ENCODE data around the gene NME8.

The NME8 gene

GRCh38 chr7:37901236-37901827 lies 52.9 kb downstream of the NME8 start:
- DNase-seq: no peak

DNA sequence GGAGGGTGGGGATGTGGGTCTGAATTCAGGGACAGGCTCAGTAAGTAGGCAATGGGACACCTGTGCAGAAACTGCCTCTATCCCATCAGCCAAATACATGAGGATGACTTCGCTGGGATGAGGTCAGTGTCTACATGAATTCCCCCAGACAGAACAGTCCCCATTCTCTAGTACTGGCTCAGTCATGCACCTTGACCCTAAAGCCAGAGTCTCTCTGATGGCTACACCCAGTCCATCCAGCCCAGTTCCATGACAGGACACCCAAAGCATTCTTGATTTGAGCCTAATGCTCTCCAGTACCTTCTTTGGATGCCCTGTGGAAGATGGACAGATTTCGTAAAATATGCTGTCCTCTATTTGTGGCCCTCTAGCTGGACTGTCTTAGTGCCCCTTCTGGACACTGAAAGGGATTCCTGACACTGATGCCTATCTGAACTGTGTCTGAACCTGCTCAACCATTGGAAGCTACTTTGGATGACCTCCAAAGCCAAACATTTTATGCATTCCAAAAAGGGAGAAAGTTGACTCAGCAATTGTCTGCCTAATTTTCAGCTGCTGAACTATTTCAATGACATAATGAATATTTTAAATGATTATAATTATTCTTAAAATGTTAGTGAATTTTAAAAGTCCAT lies 53.6 kb downstream of the NME8 start:
- DNase-seq: no peak

GRCh38 chr7:37908221-37908788 lies 59.9 kb downstream of the NME8 start:
- no peak for DNase-seq

DNA sequence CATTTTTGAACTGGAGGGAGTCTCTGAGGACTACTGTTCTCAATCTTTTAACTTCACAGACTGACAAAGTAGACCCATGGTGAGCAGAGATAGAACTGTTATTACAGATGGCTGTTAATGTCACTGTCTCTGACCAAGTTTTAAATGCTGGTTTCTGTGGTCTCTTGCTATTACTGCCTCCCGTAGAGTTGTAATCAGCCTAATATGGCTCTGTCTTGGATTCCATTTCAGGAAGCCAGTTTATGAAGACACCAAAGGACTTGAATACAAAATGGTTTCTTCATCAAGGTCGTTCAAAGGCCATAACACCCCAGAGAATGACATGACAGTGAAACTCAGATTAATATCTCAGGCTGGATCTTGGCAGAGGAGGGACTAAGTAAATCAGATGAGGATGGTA lies 64.4 kb downstream of the NME8 start:
- no peak for DNase-seq

- no peak for DNase-seq
Observed at GRCh38 chr7:37915438-37915837, 67.0 kb downstream of the NME8 start.

DNA sequence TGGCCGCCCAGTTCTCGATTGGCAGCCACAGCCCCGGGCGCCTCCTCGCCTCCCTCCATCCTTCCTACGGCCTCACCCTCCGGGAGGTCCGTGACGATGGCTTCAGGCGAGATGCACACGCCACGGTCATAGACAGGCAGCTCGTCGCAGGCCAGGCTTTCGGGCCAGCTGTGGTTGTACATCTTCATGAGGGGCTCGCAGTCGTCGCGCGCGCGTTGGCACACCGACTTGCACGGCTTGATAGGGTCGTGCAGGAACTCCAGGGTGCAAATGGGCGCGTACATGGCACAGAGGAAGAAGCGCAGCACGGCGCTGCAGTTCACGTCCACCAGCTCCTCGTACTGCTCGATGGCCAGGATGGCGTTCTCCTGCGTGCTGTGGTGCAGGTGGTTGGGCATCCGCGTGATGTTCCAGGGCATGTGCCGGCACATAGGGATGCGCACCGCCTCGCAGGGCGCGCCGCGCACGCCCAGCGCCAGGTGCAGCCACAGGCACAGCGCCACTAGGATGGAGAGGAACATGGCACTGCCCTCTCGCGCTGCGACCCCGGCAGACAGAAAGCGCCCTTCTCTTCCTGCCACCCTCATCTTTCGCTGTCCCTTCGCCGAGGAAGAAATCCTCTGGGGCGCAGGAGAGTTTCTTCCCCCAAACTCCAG lies 67.7 kb downstream of the NME8 start:
- DNase-seq: no peak

DNA sequence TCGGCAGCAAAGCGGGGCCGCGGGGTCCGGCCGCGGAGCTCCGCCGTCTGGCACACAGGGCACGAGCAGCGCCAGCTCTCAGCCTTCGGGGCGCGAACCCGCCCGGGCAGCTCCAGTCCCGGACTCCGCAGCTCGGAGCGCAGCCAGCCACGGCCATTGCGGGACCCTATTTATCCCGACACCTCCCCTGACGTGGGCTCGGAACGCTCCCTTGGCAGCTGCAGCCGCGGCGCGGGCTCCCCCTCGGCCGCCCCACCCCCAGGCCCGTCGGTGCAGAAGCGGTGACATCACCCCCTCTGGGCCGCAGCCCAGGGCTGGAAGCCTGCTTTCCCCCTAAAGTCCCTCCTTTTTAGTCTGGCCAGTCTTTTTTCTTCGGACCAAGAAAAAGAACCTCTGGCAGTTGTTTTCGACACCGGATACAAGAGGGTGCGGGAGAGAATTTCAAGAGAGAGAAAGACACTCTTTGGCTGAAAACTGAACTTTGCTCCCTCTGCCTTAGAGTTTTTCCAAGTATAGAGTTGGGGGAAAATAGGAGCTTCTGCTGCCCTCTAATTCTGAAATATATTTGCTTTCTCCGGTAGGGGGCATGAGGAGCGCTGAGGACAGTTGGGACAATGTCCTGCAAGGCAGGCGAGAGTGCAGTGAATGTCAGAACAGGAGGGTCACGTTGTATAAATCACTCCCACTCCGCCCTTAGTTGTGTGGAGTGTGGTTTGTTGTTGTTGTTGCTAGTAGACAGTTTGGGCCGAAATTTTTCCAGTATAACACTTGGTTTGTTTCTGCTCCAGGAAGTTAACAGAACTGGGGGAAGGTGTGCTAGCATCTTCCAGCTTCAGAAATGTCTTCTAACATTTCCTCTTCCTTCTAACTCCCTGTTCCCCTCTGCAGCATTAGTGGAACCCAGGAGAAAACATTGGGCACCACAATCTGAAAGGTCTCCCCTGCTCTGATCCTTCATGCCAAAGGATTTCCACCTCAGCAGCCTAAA lies 68.6 kb downstream of the NME8 start, which contains the start of gene SFRP4:
SFRP4 (minus strand) TSS at position 145 of the 988 bp plus-strand sequence. CDS start 280 bp downstream, outside the sequence.
- DNase-seq: no peak

DNA sequence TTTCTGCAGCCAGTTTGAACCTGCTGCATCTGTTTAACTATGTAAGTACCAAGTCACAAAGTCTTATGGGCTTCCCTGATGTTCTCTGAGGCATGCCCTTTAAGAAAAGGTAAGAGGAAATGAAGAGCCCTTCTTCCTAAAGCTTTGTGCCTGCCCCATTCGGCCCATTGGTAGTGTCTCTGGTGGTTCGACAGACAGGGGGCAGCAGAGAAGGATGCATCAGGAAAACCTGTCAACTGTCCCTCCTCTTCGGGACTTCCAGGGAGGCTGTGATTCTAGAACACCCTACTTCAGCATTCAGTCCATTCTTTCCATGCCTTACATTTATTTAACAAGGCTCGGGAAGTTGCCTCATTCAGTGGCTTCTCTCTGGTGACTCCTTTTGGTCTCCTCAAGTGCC lies 70.1 kb downstream of the NME8 start:
- DNase-seq: no peak

- no peak for DNase-seq
Observed at GRCh38 chr7:37920305-37920848, 72.0 kb downstream of the NME8 start, which contains the start of gene EPDR1. Gene EPDR1, plus strand, starts transcription at chr7:37920640. Its CDS starts 300 bp downstream, at chr7:37920940.

- no peak for DNase-seq
Observed at GRCh38 chr7:37920849-37921805, 72.7 kb downstream of the NME8 start.

GRCh38 chr7:37921876-37922275 lies 73.5 kb downstream of the NME8 start:
- no peak for DNase-seq

- DNase-seq: no peak
Observed at GRCh38 chr7:37923996-37924395, 75.6 kb downstream of the NME8 start.

DNA sequence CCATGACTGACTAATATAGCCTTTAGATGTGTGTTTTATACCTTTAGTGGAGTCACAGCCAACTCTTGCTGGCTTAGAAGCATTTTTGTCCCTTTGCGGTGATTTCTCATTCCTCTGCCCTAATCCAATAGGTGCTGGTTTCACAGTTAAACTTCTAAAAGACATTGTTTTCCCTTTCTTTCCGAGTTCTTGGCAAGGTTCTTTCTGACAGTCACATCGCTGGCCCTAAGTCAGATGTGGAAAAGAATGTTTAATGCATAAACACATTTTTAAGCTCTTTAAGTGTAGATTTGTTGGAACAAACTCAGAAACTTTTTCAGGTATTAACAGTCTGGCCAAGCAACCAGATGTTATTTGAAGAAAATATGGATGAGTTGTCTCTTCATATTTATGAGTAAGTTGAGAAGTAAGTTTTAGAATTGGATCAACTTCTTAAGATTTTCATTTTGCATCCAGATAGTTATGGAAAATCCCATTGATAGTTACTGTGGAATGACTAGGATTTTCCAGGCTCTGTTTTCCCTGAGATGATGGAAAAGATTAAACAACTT lies 76.2 kb downstream of the NME8 start:
- DNase-seq: no peak

DNA sequence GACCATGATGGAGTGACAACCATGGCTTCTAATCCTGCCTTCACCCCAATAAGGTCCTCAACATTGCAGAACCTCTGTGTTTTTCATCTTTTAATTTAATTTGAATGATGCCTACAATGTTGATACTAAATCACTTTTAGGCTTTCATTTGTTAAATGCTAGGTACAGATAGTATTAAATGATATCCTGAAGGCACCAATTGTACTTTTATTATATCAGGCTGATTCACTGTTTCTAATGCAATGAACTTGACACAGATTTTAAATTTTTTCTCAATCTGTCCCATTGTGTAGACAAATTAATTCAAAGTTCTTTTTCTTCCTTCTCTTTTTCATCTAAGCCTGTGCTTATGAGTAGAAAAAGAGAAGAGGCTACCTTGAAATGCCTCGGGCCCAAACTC lies 77.2 kb downstream of the NME8 start:
- no peak for DNase-seq

- DNase-seq: no peak
Observed at GRCh38 chr7:37927773-37928444, 79.5 kb downstream of the NME8 start.

GRCh38 chr7:37928878-37929277 lies 80.5 kb downstream of the NME8 start:
- DNase-seq: no peak

DNA sequence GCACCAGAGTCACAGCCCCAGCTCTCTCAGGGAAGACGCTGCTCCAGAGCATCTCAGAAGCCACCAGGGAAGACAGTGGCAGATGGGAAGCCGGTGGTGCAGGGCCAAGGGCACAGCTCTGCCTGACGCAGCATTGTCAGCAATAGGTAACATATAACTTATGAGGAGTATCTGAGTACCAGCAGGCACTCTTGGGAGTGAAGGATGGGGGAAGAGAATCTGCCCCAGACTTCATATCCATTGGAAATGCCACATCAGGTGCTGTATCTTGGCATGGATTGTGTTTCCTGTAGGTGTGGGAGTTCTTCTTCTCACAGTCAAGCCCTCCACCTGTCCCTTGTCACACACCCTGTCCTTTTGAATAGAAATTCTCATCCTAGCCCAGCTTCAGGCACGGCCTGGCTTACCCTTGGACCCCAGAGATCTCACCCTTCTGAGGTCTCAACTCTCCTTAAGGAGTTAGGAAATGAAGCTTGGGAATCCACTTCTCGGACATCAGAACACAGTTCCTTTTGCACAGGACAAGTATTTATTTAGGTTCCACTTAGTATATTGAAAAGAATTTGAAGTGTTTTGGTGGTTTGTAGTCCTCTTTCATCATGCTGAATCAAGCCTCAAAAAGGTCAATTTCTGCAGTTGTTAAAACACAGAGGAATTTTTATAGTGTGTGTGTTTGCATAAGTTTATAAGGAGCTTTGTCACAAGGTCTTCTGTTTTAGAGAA lies 82.0 kb downstream of the NME8 start:
- DNase-seq: no peak

DNA sequence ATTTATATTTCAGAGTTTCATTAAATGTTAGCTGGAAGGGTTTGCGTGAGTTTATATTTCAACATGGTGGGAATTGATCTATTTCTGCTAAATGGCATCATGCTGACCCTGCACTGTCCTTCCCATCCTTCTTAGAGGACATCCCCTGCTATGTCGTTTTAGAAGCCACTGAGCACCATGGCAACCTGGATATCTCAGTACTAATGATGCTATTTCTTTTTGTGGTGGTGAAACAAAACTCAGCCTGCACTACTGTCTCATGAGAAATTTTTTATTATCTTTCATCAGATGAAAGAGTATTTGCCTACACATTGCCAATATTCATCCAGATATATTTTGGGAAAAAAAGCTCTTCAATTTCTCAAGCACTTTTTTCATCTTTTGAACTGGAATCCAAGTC lies 84.1 kb downstream of the NME8 start:
- DNase-seq: no peak

DNA sequence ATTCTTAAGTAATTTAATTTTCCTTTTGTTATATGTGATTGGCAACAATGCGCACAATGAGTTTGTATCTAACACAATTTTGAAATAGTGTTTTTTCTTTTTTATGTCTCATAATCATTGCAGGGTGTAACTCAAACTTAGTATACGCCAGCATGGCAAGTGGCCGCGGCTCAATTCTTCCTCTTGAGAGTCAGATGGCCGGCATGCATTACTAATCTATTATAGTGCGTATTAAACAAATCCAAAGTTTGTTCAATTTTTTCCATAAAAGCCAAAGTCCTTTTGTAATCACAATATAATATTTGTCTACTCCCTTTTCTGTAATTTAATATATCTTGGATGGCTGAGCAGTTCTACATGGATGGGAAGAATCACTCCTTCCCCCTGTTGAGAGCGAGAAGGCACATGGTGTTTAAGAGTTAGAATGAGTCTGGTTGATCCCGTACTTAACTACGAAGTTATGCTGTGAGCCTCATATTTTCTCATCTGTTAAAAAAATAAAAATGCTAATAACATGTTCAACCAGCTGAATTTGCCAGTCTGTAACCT lies 84.7 kb downstream of the NME8 start:
- DNase-seq: no peak
